Loucy (cell line): ENCODE results near the gene RBP3.

Experiments
- EZH2phosphoT487 ChIP-seq: fragments of 200-600 bp; IDR thresholded peaks from 2 replicates; pipeline ENCODE4 v1.6.1; 2018; ENCODE audit warnings: antibody characterized with exemption, mild to moderate bottlenecking, moderate library complexity, borderline replicate concordance
- TF ChIP-seq, protein P1 (sequence below): fragments of 200-600 bp; sonication (generic); conservative IDR thresholded peaks from 2 replicates; pipeline ENCODE4 v1.5.1; 2014; ENCODE audit warnings: mild to moderate bottlenecking, antibody characterized with exemption, low read length

GRCh38 chr10:47360419-47361040 lies 12.4 kb downstream of the RBP3 start:
- TF ChIP-seq, protein P1, sequence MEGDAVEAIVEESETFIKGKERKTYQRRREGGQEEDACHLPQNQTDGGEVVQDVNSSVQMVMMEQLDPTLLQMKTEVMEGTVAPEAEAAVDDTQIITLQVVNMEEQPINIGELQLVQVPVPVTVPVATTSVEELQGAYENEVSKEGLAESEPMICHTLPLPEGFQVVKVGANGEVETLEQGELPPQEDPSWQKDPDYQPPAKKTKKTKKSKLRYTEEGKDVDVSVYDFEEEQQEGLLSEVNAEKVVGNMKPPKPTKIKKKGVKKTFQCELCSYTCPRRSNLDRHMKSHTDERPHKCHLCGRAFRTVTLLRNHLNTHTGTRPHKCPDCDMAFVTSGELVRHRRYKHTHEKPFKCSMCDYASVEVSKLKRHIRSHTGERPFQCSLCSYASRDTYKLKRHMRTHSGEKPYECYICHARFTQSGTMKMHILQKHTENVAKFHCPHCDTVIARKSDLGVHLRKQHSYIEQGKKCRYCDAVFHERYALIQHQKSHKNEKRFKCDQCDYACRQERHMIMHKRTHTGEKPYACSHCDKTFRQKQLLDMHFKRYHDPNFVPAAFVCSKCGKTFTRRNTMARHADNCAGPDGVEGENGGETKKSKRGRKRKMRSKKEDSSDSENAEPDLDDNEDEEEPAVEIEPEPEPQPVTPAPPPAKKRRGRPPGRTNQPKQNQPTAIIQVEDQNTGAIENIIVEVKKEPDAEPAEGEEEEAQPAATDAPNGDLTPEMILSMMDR: no peak
- TF ChIP-seq EZH2phosphoT487: no peak
